ENCODE data around the gene TTLL7.

Gene TTLL7

DNA sequence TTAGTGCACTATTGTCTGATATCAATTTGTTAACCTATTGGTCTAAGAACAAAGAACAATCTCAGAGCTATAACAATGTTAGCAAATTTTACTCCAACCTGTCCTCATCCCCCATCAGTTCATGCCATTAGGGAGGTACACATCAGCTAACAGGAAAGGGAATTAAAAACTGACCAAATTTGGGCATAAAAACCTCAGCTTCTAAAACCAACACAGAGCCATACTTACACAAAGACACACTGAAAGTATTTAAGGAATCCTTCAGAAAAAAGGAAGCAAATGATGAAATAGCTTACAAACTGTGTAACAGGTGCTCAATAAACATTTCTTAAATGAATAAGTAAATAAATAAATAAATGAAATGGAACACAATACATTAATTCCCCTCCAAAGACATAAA is 89.2 kb downstream of the TTLL7 start:
- in situ Hi-C loops (cut with MboI; ENCODE audit: low pct_unique_long_range_greater_than_20kb, low sequenced_read_pairs, unreplicated experiment): loop anchor here (25.0 kb wide), 1 partner anchor 853 kb away; no protein-coding TSS in a partner anchor

DNA sequence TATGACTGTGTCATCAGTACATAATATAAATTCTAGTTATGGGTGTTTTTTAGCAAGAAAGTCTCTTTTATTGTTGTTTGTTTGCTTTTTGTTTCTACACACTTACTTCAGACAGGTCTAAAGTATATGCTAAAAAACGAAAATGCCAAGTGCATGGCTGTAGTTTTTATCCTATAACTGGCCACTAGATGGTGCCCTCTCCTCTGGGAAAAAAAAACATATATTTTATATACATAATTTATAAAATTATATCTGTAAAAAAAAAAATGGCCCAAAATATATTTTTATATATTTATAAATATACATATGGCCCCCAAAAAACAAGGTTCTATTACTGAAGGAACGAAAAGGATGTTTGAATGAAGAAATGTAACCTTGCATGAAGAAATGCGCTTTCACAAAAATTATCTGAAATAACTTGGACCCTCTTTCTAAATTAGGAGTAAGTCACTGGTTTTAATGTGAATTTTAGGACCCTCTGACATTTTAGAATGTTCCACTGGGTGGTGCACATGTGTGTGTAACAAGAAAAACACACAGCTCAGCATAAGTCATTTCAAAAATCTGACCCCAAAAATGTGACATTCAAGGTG is 93.5 kb downstream of the TTLL7 start:
- TF ChIP-seq, protein P1, sequence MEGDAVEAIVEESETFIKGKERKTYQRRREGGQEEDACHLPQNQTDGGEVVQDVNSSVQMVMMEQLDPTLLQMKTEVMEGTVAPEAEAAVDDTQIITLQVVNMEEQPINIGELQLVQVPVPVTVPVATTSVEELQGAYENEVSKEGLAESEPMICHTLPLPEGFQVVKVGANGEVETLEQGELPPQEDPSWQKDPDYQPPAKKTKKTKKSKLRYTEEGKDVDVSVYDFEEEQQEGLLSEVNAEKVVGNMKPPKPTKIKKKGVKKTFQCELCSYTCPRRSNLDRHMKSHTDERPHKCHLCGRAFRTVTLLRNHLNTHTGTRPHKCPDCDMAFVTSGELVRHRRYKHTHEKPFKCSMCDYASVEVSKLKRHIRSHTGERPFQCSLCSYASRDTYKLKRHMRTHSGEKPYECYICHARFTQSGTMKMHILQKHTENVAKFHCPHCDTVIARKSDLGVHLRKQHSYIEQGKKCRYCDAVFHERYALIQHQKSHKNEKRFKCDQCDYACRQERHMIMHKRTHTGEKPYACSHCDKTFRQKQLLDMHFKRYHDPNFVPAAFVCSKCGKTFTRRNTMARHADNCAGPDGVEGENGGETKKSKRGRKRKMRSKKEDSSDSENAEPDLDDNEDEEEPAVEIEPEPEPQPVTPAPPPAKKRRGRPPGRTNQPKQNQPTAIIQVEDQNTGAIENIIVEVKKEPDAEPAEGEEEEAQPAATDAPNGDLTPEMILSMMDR (IDR thresholded peaks at IDR 0.05; ENCODE audit: extremely low read depth, insufficient read depth, missing control alignments): peak; percentile 49
- in situ Hi-C loops (cut with MboI; ENCODE audit: low pct_unique_long_range_greater_than_20kb, low sequenced_read_pairs, unreplicated experiment): loop anchor here (25.0 kb wide), 1 partner anchor 857 kb away; no protein-coding TSS in a partner anchor
- peak; percentile 3 for DNase-seq (ENCODE audit: low spot score)

More for the DNA sequence above, 89.2 kb downstream of the TTLL7 start:
- TF ChIP-seq, protein P1 (IDR thresholded peaks at IDR 0.05; ENCODE audit: extremely low read depth, insufficient read depth, missing control alignments): no peak
- no peak for DNase-seq (ENCODE audit: low spot score)

DNA sequence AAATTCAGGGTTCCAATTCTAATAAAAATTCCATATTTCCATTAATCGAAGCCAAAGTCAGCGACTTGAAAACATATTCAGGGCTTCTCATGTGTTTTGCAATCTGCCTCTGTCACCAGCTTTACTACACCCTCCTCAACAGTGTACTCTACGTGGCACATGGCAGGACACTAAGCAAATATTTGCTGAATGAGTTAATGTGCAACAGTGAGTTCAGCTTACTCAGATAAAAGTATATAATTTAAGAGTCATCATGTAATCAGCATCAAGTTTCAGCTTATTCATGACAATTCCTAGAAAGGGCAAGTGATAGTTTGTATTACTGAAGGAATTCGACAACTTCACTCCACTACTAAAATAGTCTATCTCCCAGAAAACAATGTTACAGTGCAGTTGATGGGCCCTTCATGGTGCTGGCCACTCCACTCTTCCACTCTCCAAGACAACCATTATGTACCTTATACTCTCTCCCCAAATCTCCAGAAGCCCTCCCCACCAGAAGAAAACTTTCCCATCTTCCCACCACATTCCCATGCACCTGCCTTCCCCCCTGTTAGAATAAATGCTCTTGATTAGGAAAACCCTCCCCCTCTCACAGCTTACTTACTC is 97.3 kb downstream of the TTLL7 start:
- TF ChIP-seq, protein P1 (IDR thresholded peaks at IDR 0.05; ENCODE audit: extremely low read depth, insufficient read depth, missing control alignments): no peak
- in situ Hi-C loops (cut with MboI; ENCODE audit: low pct_unique_long_range_greater_than_20kb, low sequenced_read_pairs, unreplicated experiment): loop anchor here (25.0 kb wide), 1 partner anchor 861 kb away; no protein-coding TSS in a partner anchor
- DNase-seq (ENCODE audit: low spot score): no peak

DNA sequence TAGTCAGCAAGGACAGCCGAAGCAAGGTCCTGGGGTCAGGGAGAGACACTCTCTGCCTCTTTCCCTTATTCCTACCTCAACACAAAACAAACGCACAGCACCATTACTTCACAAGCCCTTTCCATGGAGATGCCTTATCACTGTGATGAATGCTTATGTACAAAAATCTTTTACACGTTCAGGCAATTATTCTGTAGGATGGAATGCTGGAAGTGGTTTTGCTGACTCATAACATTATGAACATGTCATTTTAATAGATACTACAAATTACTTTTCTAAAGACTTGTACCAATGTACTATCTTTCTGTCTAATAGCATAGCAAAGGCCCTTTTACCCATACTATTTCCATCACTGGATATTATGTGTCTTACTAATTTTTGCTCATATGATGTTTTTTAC is 98.4 kb downstream of the TTLL7 start:
- TF ChIP-seq, protein P1 (IDR thresholded peaks at IDR 0.05; ENCODE audit: extremely low read depth, insufficient read depth, missing control alignments): no peak
- DNase-seq (ENCODE audit: low spot score): no peak
- in situ Hi-C loops (cut with MboI; ENCODE audit: low pct_unique_long_range_greater_than_20kb, low sequenced_read_pairs, unreplicated experiment): loop anchor here (25.0 kb wide), 1 partner anchor 862 kb away; no protein-coding TSS in a partner anchor

DNA sequence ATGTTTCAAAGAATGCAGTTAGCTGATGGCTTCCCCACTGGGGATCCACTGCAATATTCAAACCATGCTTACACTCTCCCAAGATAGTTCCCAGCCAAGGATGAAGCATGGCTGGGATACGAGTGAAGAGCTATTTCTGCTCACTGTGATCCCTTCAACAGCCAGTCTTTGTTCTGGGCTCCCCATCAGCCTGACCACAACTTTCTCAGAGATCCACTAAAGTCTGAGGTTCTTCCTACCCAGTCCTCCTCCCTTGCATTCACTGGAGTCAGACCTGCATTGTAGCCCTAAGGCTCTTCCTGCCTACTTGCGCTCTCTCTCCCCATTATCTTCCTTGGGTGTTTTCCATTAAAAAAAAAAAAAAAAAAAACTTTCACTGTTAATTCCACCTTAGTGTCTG is 101.4 kb downstream of the TTLL7 start:
- in situ Hi-C loops (cut with MboI; ENCODE audit: low pct_unique_long_range_greater_than_20kb, low sequenced_read_pairs, unreplicated experiment): no loop called here
- TF ChIP-seq, protein P1 (IDR thresholded peaks at IDR 0.05; ENCODE audit: extremely low read depth, insufficient read depth, missing control alignments): no peak
- DNase-seq (ENCODE audit: low spot score): no peak

DNA sequence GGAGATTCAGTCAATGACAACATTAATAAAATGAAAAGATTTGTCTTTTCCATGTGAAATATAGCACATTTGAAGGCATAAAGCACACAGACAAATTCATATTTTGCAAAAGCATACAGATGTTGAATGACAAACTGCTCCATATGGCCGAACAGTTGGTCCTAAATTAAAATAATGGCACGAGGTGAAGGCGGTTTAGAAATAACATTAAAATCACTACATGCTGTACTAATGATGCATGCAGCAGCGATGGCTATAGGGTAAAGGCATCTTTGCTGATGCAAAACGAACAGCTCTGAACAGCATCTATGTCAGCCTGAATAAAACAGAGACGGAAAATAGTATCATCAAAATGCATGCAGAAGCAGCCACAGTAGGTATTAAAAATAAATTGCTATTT is 102.6 kb downstream of the TTLL7 start:
- TF ChIP-seq, protein P1 (IDR thresholded peaks at IDR 0.05; ENCODE audit: extremely low read depth, insufficient read depth, missing control alignments): no peak
- in situ Hi-C loops (cut with MboI; ENCODE audit: low pct_unique_long_range_greater_than_20kb, low sequenced_read_pairs, unreplicated experiment): no loop called here
- DNase-seq (ENCODE audit: low spot score): no peak

Measured in GM13977 (cell line).